Prostate gland (tissue), 2 donors: Measurements from ENCODE around the gene CPNE9.

Experiments used
- POLR2A ChIP-seq: fragments of 450-650 bp; IDR thresholded peaks from one replicate; pipeline ENCODE4 v1.6.1; 2016; ENCODE audit warnings: antibody characterized with exemption, mild to moderate bottlenecking
- POLR2AphosphoS5 ChIP-seq: sonication (generic); formaldehyde crosslinking; IDR thresholded peaks from one replicate; pipeline ENCODE4 v1.6.1; 2017; ENCODE audit warnings: antibody characterized with exemption
- TF ChIP-seq, protein P1 (sequence below), 4 experiments: fragments of 200-600 bp in 2 of 4; fragments of 450-650 bp in 2 of 4; sonication (generic) in 2 of 4; IDR thresholded peaks; 1 replicate in 3 of 4; 2 replicates in 1 of 4; pipeline ENCODE4 v1.5.1; 2016 to 2019; ENCODE audit warnings: antibody characterized with exemption in 4 of 4, mild to moderate bottlenecking in 2 of 4, moderate library complexity in 2 of 4

- TF ChIP-seq, protein P1, sequence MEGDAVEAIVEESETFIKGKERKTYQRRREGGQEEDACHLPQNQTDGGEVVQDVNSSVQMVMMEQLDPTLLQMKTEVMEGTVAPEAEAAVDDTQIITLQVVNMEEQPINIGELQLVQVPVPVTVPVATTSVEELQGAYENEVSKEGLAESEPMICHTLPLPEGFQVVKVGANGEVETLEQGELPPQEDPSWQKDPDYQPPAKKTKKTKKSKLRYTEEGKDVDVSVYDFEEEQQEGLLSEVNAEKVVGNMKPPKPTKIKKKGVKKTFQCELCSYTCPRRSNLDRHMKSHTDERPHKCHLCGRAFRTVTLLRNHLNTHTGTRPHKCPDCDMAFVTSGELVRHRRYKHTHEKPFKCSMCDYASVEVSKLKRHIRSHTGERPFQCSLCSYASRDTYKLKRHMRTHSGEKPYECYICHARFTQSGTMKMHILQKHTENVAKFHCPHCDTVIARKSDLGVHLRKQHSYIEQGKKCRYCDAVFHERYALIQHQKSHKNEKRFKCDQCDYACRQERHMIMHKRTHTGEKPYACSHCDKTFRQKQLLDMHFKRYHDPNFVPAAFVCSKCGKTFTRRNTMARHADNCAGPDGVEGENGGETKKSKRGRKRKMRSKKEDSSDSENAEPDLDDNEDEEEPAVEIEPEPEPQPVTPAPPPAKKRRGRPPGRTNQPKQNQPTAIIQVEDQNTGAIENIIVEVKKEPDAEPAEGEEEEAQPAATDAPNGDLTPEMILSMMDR (IDR thresholded peaks at IDR 0.05), result no peak
- TF ChIP-seq POLR2A (no peak), POLR2AphosphoS5 (no peak)
Measured at GRCh38 chr3:9687514-9687913, 16.1 kb upstream of the CPNE9 start.
